ENCODE measurements around the gene CLCF1. TPM values are rescaled to one million over a fixed set of nuclear protein-coding genes. Genes with fewer than 3 reads are reported as not detected.

Gene CLCF1
- total and polyA plus RNA-seq, 7 donors: 0.92 to 49.8 (median 4.3) TPM

DNA sequence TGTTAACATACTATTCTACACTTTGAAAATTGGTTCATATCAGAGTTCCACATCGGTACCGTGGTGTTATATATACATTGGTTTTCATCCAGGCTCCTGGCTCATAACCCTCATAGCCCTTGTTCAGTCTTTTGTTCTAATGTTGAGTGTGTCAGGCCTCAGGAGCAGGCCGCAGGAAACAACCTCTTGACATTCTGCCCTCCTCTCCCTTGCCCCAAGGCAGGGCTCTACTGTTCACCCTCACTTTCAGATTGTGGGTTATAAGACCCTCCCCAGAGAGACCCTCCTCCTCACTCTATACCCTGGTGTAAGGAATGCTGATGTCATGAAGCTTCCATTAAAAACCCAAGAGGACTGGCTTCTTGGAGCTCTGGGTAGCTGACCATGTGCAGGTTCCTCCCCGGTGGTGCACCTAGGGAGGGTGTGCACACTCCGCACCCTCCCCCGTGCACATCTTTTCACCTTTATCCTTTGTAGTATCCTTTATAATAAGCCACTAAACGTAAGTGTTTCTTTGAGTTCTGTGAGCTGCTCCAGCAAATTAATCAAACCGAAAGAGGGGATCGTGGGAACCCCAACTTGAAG is 58.0 kb downstream of the CLCF1 start:
- WGBS, 2 donors: 83 to 87% methylated on average over 9 of the region's 9 CpGs
- H3K36me3 ChIP-seq: peaks cover 0 to 4% (median 0%) of the 10 kb centered on the region in 4 donors

DNA sequence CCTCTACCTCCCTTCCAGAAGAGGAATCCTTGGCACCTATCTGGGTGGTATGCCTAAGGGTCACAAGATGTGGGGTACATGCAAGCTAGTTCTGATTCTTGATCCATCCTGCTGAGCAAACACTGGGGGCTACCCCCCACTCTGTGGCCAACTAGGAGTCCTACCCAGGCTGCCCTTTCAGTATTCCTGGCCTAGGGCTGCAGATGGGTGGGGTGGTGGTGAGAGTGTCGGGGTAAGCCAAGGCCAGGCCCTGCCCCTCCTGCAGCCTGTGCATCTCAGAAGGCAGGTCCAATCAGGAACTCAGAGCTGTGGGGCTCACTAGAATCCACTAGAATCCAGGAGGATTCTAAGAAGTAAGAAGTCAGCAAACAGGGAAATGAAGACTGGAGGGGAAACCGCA is 59.2 kb downstream of the CLCF1 start:
- TF ChIP-seq POLR2A (IDR thresholded peaks at IDR 0.05): no peak
- TF ChIP-seq, protein P1, sequence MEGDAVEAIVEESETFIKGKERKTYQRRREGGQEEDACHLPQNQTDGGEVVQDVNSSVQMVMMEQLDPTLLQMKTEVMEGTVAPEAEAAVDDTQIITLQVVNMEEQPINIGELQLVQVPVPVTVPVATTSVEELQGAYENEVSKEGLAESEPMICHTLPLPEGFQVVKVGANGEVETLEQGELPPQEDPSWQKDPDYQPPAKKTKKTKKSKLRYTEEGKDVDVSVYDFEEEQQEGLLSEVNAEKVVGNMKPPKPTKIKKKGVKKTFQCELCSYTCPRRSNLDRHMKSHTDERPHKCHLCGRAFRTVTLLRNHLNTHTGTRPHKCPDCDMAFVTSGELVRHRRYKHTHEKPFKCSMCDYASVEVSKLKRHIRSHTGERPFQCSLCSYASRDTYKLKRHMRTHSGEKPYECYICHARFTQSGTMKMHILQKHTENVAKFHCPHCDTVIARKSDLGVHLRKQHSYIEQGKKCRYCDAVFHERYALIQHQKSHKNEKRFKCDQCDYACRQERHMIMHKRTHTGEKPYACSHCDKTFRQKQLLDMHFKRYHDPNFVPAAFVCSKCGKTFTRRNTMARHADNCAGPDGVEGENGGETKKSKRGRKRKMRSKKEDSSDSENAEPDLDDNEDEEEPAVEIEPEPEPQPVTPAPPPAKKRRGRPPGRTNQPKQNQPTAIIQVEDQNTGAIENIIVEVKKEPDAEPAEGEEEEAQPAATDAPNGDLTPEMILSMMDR (IDR thresholded peaks at IDR 0.05): no peak
- no peak for TF ChIP-seq POLR2AphosphoS5 (IDR thresholded peaks at IDR 0.05)
- TF ChIP-seq EP300 (IDR thresholded peaks at IDR 0.05): no peak
- peaks cover 0 to 19% (median 15%) of the 10 kb centered on the region in 4 donors for H3K4me1 ChIP-seq
- no peak overlapping the region for H3K27ac ChIP-seq
- WGBS, 2 donors: 78 to 81% methylated on average over 2 of the region's 2 CpGs
- H3K4me3 ChIP-seq: no peak overlapping the region
- peaks cover 0 to 13% (median 0%) of the 10 kb centered on the region in 4 donors for H3K36me3 ChIP-seq
- intact Hi-C loops (cut with DNase I): no loop called here
- no peak for DNase-seq
- no peaks in the 10 kb centered on the region for H3K9me3 ChIP-seq
- no peaks in the 10 kb centered on the region for H3K27me3 ChIP-seq

More for the DNA sequence above, 58.0 kb downstream of the CLCF1 start:
- intact Hi-C loops (cut with DNase I): loop anchor here (5.0 kb wide), 1 partner anchor 233 kb away; no protein-coding TSS in a partner anchor
- H3K27me3 ChIP-seq: no peaks in the 10 kb centered on the region
- no peak for DNase-seq
- no peaks in the 10 kb centered on the region for H3K9me3 ChIP-seq
- H3K27ac ChIP-seq: no peak overlapping the region
- H3K4me1 ChIP-seq: peaks cover 0 to 29% (median 25%) of the 10 kb centered on the region in 4 donors
- no peak overlapping the region for H3K4me3 ChIP-seq
- TF ChIP-seq POLR2A (IDR thresholded peaks at IDR 0.05) (no peak), EP300 (IDR thresholded peaks at IDR 0.05) (no peak), POLR2AphosphoS5 (IDR thresholded peaks at IDR 0.05) (no peak)
- TF ChIP-seq, protein P1 (IDR thresholded peaks at IDR 0.05): no peak

Small RNA genes within 50 kb of the gene (small RNA-seq; reads per million reads assigned to genes)
- gene RN7SKP239 (0 reads per million in 3 donors), gene RNU6-1238P (0 reads per million in 3 donors)

Other genes starting within 250 kb of the CLCF1 start
- gene GRK2, start 107.1 kb downstream of the CLCF1 start, total RNA-seq: 10 to 100 TPM; 32.1 to 48.2 (median 38.9) TPM
- gene GRK2, start 107.1 kb downstream of the CLCF1 start, polyA plus RNA-seq: 100 to 1,000 TPM in 1 of 3 donors, 10 to 100 TPM in 2; 88.3 to 152 (median 92.0) TPM
- gene ANKRD13D, start 84.3 kb downstream of the CLCF1 start, total RNA-seq: 10 to 100 TPM; 23.9 to 45.7 (median 24.2) TPM
- 10 to 100 TPM in 2 of 3 donors, 1 to 10 TPM in 1; 9.0 to 42.2 (median 16.8) TPM for gene ANKRD13D, start 84.3 kb downstream of the CLCF1 start, polyA plus RNA-seq
- 10 to 100 TPM; 20.0 to 37.7 (median 26.6) TPM for gene SSH3, start 70.1 kb downstream of the CLCF1 start, total RNA-seq
- 10 to 100 TPM; 15.6 to 39.0 (median 21.3) TPM for gene SSH3, start 70.1 kb downstream of the CLCF1 start, polyA plus RNA-seq
- 10 to 100 TPM; 48.5 to 78.9 (median 67.0) TPM for gene POLD4, start 20.1 kb downstream of the CLCF1 start, total RNA-seq
- gene POLD4, start 20.1 kb downstream of the CLCF1 start, polyA plus RNA-seq: 100 to 1,000 TPM; 381 to 748 (median 498) TPM
- 10 to 100 TPM; 11.4 to 18.1 (median 16.5) TPM for gene RAD9A, start 18.4 kb upstream of the CLCF1 start, total RNA-seq
- gene RAD9A, start 18.4 kb upstream of the CLCF1 start, polyA plus RNA-seq: 10 to 100 TPM in 1 of 3 donors, 1 to 10 TPM in 2; 6.5 to 33.9 (median 6.6) TPM
- 10 to 100 TPM; 59.5 to 87.0 (median 80.0) TPM for gene PPP1CA, start 28.3 kb upstream of the CLCF1 start, total RNA-seq
- 100 to 1,000 TPM; 228 to 357 (median 235) TPM for gene PPP1CA, start 28.3 kb upstream of the CLCF1 start, polyA plus RNA-seq
- 1 to 10 TPM in 2 of 4 donors, under 1 TPM in 1, not detected in 1; 0.71 to 2.5 (median 1.2) TPM for gene TBC1D10C, start 30.5 kb upstream of the CLCF1 start, total RNA-seq
- gene TBC1D10C, start 30.5 kb upstream of the CLCF1 start, polyA plus RNA-seq: 10 to 100 TPM in 1 of 3 donors, 1 to 10 TPM in 2; 1.6 to 48.2 (median 1.8) TPM
- under 1 TPM; 0.16 to 0.68 (median 0.46) TPM for gene CARNS1, start 42.1 kb upstream of the CLCF1 start, total RNA-seq
- gene CARNS1, start 42.1 kb upstream of the CLCF1 start, polyA plus RNA-seq: under 1 TPM in 1 of 3 donors, not detected in 2; 0.83 TPM
- 10 to 100 TPM; 27.1 to 70.2 (median 35.2) TPM for gene RPS6KB2, start 54.9 kb upstream of the CLCF1 start, total RNA-seq
- 10 to 100 TPM; 55.9 to 67.9 (median 62.0) TPM for gene RPS6KB2, start 54.9 kb upstream of the CLCF1 start, polyA plus RNA-seq
- gene PTPRCAP, start 64.1 kb upstream of the CLCF1 start, total RNA-seq: 1 to 10 TPM in 3 of 4 donors, under 1 TPM in 1; 0.71 to 3.7 (median 2.1) TPM
- gene PTPRCAP, start 64.1 kb upstream of the CLCF1 start, polyA plus RNA-seq: 100 to 1,000 TPM in 1 of 3 donors, 1 to 10 TPM in 2; 2.4 to 129 (median 2.8) TPM
- 10 to 100 TPM; 42.9 to 52.9 (median 46.1) TPM for gene CORO1B, start 69.9 kb upstream of the CLCF1 start, total RNA-seq
- gene CORO1B, start 69.9 kb upstream of the CLCF1 start, polyA plus RNA-seq: 100 to 1,000 TPM; 150 to 190 (median 166) TPM
- not detected for gene GPR152, start 79.1 kb upstream of the CLCF1 start, total RNA-seq
- gene GPR152, start 79.1 kb upstream of the CLCF1 start, polyA plus RNA-seq: not detected
- 1 to 10 TPM in 1 of 4 donors, under 1 TPM in 3; 0.41 to 1.5 (median 0.63) TPM for gene CABP4, start 81.8 kb upstream of the CLCF1 start, total RNA-seq
- under 1 TPM in 2 of 3 donors, not detected in 1; 0.60 to 0.61 TPM for gene CABP4, start 81.8 kb upstream of the CLCF1 start, polyA plus RNA-seq
- gene TMEM134, start 95.7 kb upstream of the CLCF1 start, total RNA-seq: 100 to 1,000 TPM in 3 of 4 donors, 10 to 100 TPM in 1; 54.6 to 137 (median 121) TPM
- gene TMEM134, start 95.7 kb upstream of the CLCF1 start, polyA plus RNA-seq: 10 to 100 TPM; 66.7 to 96.1 (median 69.1) TPM
- 100 to 1,000 TPM; 103 to 120 (median 109) TPM for gene AIP, start 109.4 kb upstream of the CLCF1 start, total RNA-seq
- gene AIP, start 109.4 kb upstream of the CLCF1 start, polyA plus RNA-seq: 10 to 100 TPM; 71.2 to 82.3 (median 76.6) TPM
- 10 to 100 TPM in 1 of 4 donors, 1 to 10 TPM in 3; 3.2 to 16.0 (median 5.6) TPM for gene PITPNM1, start 131.8 kb upstream of the CLCF1 start, total RNA-seq
- gene PITPNM1, start 131.8 kb upstream of the CLCF1 start, polyA plus RNA-seq: 10 to 100 TPM; 16.2 to 69.1 (median 36.1) TPM
- gene CDK2AP2, start 134.6 kb upstream of the CLCF1 start, total RNA-seq: 10 to 100 TPM; 13.3 to 32.9 (median 23.7) TPM
- 100 to 1,000 TPM in 2 of 3 donors, 10 to 100 TPM in 1; 64.9 to 126 (median 101) TPM for gene CDK2AP2, start 134.6 kb upstream of the CLCF1 start, polyA plus RNA-seq
- gene CABP2, start 149.8 kb upstream of the CLCF1 start, total RNA-seq: not detected
- not detected for gene CABP2, start 149.8 kb upstream of the CLCF1 start, polyA plus RNA-seq
- 100 to 1,000 TPM; 349 to 702 (median 499) TPM for gene GSTP1, start 210.2 kb upstream of the CLCF1 start, total RNA-seq
- 100 to 1,000 TPM; 451 to 717 (median 599) TPM for gene GSTP1, start 210.2 kb upstream of the CLCF1 start, polyA plus RNA-seq
- 100 to 1,000 TPM; 152 to 286 (median 203) TPM for gene NDUFV1, start 233.3 kb upstream of the CLCF1 start, total RNA-seq
- 100 to 1,000 TPM; 169 to 268 (median 254) TPM for gene NDUFV1, start 233.3 kb upstream of the CLCF1 start, polyA plus RNA-seq